SK-N-SH treated with all-trans-retinoic acid at 6 μM for 48 hours (cell line): ENCODE measurements around the gene ZNF8.

Experiments used
- ATAC-seq: fragments of 200-7000 bp; cut with Tn5 transposase; 3 replicates; pipeline ENCODE4 v1.9.1; 2020; ENCODE audit warnings: mild to moderate bottlenecking, moderate library complexity
- BACH2 ChIP-seq: fragments of 250-450 bp; sonication (Bioruptor Pico); IDR thresholded peaks from 2 replicates; pipeline ENCODE4 v1.9.0; 2021; ENCODE audit warnings: mild to moderate bottlenecking, borderline replicate concordance
- CSDC2 ChIP-seq: fragments of 250-450 bp; sonication (Bioruptor Pico); IDR thresholded peaks from 2 replicates; pipeline ENCODE4 v1.5.0; 2020; ENCODE audit warnings: mild to moderate bottlenecking, moderate library complexity
- ESRRG ChIP-seq: fragments of 250-450 bp; sonication (Bioruptor Pico); IDR thresholded peaks from 2 replicates; pipeline ENCODE4 v1.6.1; 2021; ENCODE audit warnings: mild to moderate bottlenecking
- GLIS3 ChIP-seq: fragments of 250-450 bp; sonication (Bioruptor Pico); IDR thresholded peaks from 2 replicates; pipeline ENCODE4 v1.5.0; 2020; ENCODE audit warnings: mild to moderate bottlenecking, moderate library complexity
- ISL1 ChIP-seq: fragments of 250-450 bp; sonication (Bioruptor Pico); IDR thresholded peaks from 2 replicates; pipeline ENCODE4 v2.1.2; 2022; ENCODE audit warnings: mild to moderate bottlenecking, moderate library complexity
- OSR1 ChIP-seq: fragments of 250-450 bp; sonication (Bioruptor Pico); IDR thresholded peaks from 2 replicates; pipeline ENCODE4 v1.8.0; 2022; ENCODE audit warnings: moderate library complexity, mild to moderate bottlenecking, inconsistent platforms
- PPARA ChIP-seq: fragments of 250-450 bp; sonication (Bioruptor Pico); IDR thresholded peaks from 2 replicates; pipeline ENCODE4 v1.5.0; 2020; ENCODE audit warnings: mild to moderate bottlenecking, borderline replicate concordance
- RARB ChIP-seq: fragments of 250-450 bp; sonication (Bioruptor Pico); IDR thresholded peaks from 2 replicates; pipeline ENCODE4 v1.8.0; 2021; ENCODE audit warnings: mild to moderate bottlenecking, moderate library complexity
- SNAI2 ChIP-seq: fragments of 250-450 bp; sonication (Bioruptor Pico); IDR thresholded peaks from 2 replicates; pipeline ENCODE4 v1.5.0; 2020; ENCODE audit warnings: mild to moderate bottlenecking, moderate library complexity
- TCF4 ChIP-seq: fragments of 250-450 bp; sonication (Bioruptor Pico); IDR thresholded peaks from 2 replicates; pipeline ENCODE4 v1.8.0; 2021; ENCODE audit warnings: mild to moderate bottlenecking, moderate library complexity, borderline replicate concordance
- ZC3H10 ChIP-seq: fragments of 250-450 bp; sonication (Bioruptor Pico); IDR thresholded peaks from 2 replicates; pipeline ENCODE4 v1.5.1; 2021; ENCODE audit warnings: mild to moderate bottlenecking, moderate library complexity
- ZFP3 ChIP-seq: fragments of 250-450 bp; sonication (Bioruptor Pico); IDR thresholded peaks from 2 replicates; pipeline ENCODE4 v1.5.0; 2020; ENCODE audit warnings: mild to moderate bottlenecking, moderate library complexity
- ZFP30 ChIP-seq: fragments of 450-650 bp; formaldehyde crosslinking; IDR thresholded peaks from 2 replicates; pipeline ENCODE4 v1.5.0; 2022; ENCODE audit warnings: mild to moderate bottlenecking, moderate library complexity
- ZNF565 ChIP-seq: fragments of 450-650 bp; formaldehyde crosslinking; conservative IDR thresholded peaks from 2 replicates; pipeline ENCODE4 v1.5.0; 2020; ENCODE audit warnings: low read depth, mild to moderate bottlenecking, moderate library complexity
- ZNF70 ChIP-seq: fragments of 450-650 bp; formaldehyde crosslinking; IDR thresholded peaks from 2 replicates; pipeline ENCODE4 v1.5.0; 2020; ENCODE audit warnings: mild to moderate bottlenecking, moderate library complexity
- ZNF8 ChIP-seq: fragments of 450-650 bp; formaldehyde crosslinking; IDR thresholded peaks from 2 replicates; pipeline ENCODE4 v1.5.0; 2020; ENCODE audit warnings: mild to moderate bottlenecking, moderate library complexity
- TF ChIP-seq, protein P1 (sequence below): fragments of 250-450 bp; sonication (Bioruptor Pico); IDR thresholded peaks from 2 replicates; pipeline ENCODE4 v1.5.1; 2021; ENCODE audit warnings: mild to moderate bottlenecking, moderate library complexity
- TF ChIP-seq, protein P2 (sequence below): fragments of 250-450 bp; sonication (Bioruptor Pico); IDR thresholded peaks from 2 replicates; pipeline ENCODE4 v1.8.0; 2021; ENCODE audit warnings: low read depth, mild to moderate bottlenecking, moderate library complexity, borderline replicate concordance
- TF ChIP-seq, protein P3 (sequence below): fragments of 250-450 bp; sonication (Bioruptor Pico); IDR thresholded peaks from 2 replicates; pipeline ENCODE4 v1.5.1; 2020; ENCODE audit warnings: low read depth, mild to moderate bottlenecking, moderate library complexity

Gene ZNF8

DNA sequence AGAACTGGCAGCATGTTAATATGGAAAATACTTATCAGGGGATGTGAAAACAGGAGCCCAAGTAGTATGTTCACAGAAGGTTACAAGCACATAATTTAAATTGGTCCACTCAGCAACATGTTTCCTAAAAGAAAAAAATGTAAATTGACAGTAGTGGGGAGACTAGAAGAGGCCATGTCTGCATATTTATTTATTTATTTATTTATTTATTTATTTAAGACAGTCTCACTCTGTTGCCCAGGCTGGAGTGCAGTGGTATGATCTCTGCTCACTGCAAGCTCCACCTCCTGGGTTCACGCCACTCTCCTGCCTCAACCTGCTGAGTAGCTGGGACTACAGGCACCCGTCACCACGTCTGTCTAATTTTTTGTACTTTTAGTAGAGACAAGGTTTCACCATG lies 13.7 kb upstream of the ZNF8 start:
- TF ChIP-seq, protein P1, sequence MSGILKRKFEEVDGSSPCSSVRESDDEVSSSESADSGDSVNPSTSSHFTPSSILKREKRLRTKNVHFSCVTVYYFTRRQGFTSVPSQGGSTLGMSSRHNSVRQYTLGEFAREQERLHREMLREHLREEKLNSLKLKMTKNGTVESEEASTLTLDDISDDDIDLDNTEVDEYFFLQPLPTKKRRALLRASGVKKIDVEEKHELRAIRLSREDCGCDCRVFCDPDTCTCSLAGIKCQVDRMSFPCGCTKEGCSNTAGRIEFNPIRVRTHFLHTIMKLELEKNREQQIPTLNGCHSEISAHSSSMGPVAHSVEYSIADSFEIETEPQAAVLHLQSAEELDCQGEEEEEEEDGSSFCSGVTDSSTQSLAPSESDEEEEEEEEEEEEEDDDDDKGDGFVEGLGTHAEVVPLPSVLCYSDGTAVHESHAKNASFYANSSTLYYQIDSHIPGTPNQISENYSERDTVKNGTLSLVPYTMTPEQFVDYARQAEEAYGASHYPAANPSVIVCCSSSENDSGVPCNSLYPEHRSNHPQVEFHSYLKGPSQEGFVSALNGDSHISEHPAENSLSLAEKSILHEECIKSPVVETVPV (CRISPR knock-in tag), result no peak
- TF ChIP-seq SNAI2 (no peak), CSDC2 (CRISPR knock-in tag) (no peak), ZFP30 (CRISPR knock-in tag) (no peak), BACH2 (CRISPR knock-in tag) (no peak), TCF4 (CRISPR knock-in tag) (no peak)
- ATAC-seq, result no peak

DNA sequence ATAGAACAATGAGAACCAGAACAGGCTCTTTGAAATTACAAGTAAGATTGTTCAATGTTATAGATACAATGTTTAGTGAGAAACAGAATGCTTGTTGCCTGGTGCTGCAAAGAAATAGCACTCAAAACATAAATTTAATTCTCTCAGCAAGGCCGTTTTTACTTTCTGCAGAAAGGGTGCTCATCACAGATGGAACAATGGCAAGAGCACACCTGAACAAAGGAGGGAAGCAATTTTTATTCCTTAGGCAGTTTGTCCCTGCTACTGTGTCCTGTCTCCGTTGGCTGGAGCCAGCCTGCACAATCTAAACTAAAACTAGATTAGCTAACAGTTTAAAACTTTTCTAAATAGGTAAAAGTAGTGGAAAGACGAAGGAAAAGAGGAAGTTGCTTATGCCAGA lies 10.4 kb upstream of the ZNF8 start:
- ATAC-seq, result no peak
- TF ChIP-seq, protein P2, sequence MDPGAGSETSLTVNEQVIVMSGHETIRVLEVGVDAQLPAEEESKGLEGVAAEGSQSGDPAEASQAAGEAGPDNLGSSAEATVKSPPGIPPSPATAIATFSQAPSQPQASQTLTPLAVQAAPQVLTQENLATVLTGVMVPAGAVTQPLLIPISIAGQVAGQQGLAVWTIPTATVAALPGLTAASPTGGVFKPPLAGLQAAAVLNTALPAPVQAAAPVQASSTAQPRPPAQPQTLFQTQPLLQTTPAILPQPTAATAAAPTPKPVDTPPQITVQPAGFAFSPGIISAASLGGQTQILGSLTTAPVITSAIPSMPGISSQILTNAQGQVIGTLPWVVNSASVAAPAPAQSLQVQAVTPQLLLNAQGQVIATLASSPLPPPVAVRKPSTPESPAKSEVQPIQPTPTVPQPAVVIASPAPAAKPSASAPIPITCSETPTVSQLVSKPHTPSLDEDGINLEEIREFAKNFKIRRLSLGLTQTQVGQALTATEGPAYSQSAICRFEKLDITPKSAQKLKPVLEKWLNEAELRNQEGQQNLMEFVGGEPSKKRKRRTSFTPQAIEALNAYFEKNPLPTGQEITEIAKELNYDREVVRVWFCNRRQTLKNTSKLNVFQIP (CRISPR knock-in tag), result no peak
- TF ChIP-seq, protein P1 (CRISPR knock-in tag), result no peak
- TF ChIP-seq TCF4 (CRISPR knock-in tag) (no peak), OSR1 (CRISPR knock-in tag) (no peak), ZC3H10 (CRISPR knock-in tag) (no peak), ZFP30 (CRISPR knock-in tag) (no peak), ZNF70 (no peak), CSDC2 (CRISPR knock-in tag) (no peak), BACH2 (CRISPR knock-in tag) (no peak), ESRRG (CRISPR knock-in tag) (no peak), ZFP3 (CRISPR knock-in tag) (no peak)

DNA sequence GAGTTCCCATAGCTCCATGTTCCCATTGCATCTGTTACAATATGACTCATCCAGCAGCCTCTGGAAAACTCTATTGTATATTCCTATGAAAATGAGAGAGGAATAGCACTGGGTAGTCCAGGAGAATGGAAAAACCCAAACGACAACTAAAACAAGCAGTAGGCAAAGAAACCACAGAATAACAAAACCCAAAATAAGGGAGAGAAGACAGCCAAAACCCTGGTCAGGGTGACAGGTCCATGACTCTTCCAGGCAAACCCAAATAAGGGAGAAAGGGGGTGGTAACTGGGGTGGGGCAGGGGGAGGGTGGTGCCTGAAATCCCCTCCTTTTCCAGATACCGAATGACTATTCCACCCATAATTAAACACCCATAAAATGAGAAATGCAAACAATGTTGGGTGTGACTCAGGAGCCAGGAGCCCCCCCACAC lies 4.0 kb upstream of the ZNF8 start:
- ATAC-seq, result no peak
- no peak for TF ChIP-seq ISL1 (CRISPR knock-in tag)
- TF ChIP-seq ZFP3 (CRISPR knock-in tag), result no peak
- TF ChIP-seq ESRRG (CRISPR knock-in tag), result no peak
- no peak for TF ChIP-seq BACH2 (CRISPR knock-in tag)
- no peak for TF ChIP-seq TCF4 (CRISPR knock-in tag)
- TF ChIP-seq, protein P3, sequence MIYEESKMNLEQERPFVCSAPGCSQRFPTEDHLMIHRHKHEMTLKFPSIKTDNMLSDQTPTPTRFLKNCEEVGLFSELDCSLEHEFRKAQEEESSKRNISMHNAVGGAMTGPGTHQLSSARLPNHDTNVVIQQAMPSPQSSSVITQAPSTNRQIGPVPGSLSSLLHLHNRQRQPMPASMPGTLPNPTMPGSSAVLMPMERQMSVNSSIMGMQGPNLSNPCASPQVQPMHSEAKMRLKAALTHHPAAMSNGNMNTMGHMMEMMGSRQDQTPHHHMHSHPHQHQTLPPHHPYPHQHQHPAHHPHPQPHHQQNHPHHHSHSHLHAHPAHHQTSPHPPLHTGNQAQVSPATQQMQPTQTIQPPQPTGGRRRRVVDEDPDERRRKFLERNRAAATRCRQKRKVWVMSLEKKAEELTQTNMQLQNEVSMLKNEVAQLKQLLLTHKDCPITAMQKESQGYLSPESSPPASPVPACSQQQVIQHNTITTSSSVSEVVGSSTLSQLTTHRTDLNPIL (CRISPR knock-in tag), result no peak
- TF ChIP-seq GLIS3 (CRISPR knock-in tag), result no peak
- TF ChIP-seq ZNF8 (CRISPR knock-in tag), result no peak
- TF ChIP-seq SNAI2, result no peak
- no peak for TF ChIP-seq OSR1 (CRISPR knock-in tag)

DNA sequence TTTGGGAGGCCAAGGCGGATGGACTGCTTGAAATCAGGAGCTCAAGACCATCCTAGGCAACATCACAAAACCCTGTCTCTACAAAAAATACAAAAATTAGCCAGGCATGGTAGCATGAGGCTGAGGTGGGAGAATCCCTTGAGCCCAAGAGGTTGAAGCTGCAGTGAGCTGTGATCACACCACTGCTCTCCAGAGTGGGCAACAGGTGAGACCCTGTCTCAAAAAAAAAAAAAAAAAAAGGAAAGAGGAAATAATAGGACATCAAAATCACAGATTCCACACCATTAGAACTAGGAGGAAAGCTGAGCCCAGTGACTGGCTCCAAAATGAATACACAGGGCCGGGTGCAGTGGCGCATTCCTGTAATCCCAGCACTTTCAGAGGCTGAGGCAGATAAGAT lies 3.2 kb upstream of the ZNF8 start:
- ATAC-seq, result no peak
- TF ChIP-seq ZFP3 (CRISPR knock-in tag) (no peak), ZNF565 (no peak), ESRRG (CRISPR knock-in tag) (no peak), RARB (CRISPR knock-in tag) (no peak)

DNA sequence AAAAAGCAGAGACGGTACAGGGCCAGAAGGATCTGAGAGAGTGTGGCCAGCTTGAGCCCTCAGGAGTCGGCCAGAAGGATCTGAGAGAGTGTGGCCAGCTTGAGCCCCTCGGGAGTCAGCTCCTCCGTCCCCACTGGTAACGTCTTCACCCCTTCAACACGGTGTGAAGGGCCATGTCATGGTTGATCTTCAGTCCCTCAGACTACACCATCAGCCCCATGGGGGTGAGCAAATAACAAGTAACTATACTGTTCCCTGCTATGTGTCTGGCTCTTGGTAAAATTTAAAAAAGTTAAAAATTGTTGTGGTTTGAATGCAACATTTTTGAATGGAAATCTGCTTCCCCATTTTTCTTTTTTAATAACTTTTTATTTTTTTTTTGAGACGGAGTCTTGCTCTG lies 1.6 kb upstream of the ZNF8 start:
- ATAC-seq, result no peak
- TF ChIP-seq PPARA (no peak), ZFP3 (CRISPR knock-in tag) (no peak)
- TF ChIP-seq, protein P3 (CRISPR knock-in tag), result no peak
